Measurements from ENCODE around the gene ARHGAP27.

GRCh38 chr17:45382226-45382625 lies 50.4 kb downstream of the ARHGAP27 start:
- TF ChIP-seq POLR2AphosphoS5 (IDR thresholded peaks at IDR 0.05; ENCODE audit: borderline replicate concordance, low read depth, low read length) (no peak), EZH2 (IDR thresholded peaks at IDR 0.05) (no peak)

Measured in SK-N-MC (cell line).